NCI-H1930 (cell line): ENCODE measurements around the gene ENTHD1.

Experiments used
- DNase-seq, 2 experiments: peaks; one replicate each; lab custom pipeline; 2025; lab: John Stamatoyannopoulos, UW

The ENTHD1 gene

DNA sequence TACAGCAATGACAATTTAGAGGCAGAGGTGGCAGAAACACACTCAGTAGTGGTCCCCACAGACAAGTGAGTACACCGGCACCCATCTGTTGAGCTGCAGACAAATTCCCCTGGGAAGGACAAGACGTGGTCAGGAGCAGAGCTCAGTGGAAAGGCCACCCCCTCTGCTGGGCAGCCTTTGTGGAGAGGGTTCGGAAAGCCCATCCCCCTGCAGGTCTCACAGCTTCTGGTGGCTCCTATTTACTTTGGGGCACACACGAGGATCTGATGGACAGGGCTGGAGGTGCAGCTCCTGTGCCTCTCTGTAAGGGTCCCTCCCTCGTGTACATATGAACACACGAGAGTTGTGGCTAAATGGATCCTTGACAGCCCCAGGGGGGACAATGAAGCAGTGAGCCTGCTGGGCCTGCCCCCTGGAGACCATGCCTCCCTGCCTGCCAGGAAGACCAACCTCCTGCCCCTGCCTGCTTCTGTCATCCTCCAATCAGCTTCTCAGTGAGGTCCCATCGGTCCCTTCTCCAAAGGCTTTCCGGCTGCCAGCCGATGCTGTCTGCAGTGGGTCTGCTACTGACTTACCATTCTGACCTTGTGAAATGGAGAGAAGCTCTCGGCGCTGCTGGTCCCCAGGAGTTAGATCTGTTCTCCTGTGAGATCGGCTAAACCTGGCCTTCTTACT is 161.5 kb downstream of the ENTHD1 start:
- DNase-seq: no peak

GRCh38 chr22:39731481-39731880 is 162.1 kb downstream of the ENTHD1 start:
- no peak for DNase-seq

DNA sequence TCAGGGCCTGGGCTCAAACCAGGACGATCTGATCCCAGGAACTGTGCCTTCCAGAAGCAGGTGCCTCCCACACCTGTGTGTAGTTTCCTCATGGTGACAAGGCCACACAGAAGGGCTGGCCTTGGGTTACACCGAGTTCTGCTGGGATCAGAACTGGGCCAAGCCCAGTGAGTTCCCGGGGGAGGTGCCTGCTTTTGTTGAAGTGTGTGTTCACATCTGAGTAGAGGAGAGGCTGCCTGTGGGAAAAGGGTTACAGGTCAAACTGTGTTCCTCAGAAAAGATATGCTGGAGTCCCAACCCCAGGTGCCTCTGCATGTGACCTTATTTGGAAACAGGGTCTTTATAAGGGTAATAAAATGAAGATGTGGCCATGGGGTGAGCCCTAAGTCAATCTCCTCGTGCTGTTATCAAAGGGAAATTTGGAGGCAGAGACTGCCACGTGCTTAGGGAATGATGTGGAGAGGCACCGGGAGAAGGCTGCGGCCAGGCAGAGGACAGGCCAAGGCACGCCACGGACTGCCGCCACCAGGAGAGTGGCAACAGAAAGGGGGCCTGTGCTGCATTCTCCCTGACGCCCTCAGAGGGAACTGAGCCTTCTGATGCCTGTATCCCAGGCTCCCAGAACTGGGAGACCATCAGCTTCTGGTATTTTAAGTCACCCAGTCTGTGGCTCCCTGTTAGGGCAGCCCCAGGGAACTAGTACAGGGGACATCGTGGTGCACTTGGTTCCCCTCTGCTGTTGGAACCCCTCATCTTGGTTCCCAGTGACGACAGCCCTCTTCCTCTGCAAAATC is 164.2 kb downstream of the ENTHD1 start:
- DNase-seq: no peak

GRCh38 chr22:39728236-39728860 is 165.2 kb downstream of the ENTHD1 start:
- DNase-seq: no peak

DNA sequence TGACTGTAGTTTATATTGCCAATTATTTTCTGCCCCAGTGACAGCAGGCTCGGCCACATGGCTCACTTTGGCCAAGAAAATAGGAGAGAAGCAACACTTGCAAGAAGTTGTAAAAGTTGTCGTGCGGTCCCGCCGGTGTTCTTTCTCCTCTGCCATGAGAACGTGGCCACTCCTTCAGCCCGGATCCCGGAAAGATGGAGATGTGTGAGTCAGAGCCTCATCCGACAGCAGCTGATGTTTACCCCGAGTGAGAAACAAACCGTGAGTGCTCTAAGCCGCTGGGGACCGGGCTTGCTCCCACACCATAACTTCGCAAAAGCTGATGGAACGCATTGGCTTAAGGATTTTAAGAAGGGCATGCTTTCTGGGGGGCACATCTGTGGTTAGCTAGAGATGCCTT is 166.0 kb downstream of the ENTHD1 start:
- DNase-seq: no peak

DNA sequence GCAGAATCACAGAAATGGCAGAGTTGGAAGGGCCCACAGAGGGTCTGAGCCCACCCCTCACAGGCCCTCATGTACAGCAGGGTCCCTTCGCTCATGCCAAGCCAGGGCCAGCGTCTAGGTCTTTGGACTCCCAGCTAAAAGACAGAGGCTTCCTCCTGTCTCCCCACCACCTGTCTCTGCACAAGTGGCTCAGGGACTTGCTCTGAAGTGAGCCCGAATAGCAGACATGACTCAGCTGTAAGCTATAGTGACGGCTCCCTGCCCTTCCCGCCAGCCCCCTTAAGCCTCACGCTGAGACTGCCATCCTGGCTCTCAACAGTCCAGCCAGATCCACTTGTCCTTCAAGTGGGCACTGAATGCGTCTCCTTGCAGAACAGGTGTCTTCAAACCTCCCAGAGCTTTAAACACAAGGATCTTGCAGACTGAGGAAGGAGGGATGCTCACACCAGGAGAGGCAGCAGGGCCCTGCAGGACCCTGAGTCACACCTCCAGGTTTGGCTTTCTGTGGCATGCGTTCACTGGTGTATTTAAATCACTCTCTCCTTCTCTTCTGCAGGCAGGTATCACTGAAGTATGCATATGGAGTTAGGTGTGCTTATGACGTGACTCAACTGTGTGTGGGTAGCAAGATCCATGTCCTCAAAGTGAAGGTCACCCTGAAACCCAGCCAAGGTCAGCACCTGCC is 168.1 kb downstream of the ENTHD1 start:
- DNase-seq: no peak

DNA sequence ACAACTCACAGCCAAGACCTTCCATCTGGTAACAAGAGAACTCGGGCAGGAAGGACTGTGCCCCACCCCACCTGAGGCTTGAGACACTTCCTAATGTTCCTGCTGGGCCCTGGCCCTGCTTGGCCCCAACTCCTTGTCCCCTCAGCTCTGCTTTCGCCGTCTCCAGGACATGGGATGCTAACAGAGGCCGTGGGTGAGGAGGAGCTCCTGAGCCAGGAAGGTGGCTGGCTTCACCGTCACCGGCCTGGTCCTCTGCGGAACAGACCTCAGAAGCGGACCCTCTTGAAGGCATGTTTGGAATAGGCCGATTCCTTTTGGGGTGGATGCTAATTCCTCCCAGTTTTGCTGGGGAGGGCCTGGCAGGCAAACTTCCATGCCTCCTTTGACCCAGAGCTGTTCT is 168.7 kb downstream of the ENTHD1 start:
- no peak for DNase-seq

GRCh38 chr22:39724390-39724789 is 169.2 kb downstream of the ENTHD1 start:
- no peak for DNase-seq

DNA sequence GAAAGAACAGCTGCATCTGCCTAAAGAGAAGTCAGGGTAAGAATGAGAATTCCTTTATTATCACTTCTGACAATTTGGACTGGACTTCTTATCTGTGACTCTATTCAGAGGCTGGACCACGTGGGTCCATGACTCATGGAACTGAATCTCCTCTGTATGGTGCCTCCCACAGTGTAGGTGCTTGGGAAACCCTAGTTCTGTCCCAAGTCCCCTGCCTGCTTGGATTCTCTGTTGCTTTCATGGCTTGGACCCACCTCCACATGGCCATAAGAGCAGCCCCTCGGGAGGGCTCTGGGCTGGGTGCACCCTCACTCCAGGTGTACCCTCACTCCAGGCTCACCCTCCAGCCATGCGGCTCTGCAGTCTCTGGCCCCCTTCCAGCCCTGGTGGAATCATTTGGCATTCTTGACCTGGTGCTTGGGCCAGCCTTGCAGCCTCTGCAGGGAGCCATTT is 169.6 kb downstream of the ENTHD1 start:
- DNase-seq: no peak

DNA sequence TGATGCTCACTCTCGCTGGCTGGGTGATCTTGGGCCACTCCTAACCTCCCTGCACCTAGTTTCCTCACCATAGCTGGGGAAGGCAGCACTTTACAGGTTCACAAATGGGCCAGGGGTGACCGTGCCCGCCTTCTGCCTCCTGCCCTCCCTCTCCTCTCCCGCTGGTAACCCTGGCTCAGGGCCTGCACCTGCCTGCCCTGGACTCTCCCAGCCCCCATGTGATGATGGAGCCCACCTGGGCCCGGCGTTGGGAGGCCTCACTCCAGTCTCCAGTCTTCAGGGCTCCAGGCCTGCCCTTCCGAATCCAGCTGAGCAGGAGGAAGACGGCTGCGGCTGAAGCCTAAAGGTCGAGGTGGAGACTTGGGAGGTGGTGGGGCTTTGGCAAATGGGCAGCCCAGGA is 170.1 kb downstream of the ENTHD1 start:
- DNase-seq: no peak

DNA sequence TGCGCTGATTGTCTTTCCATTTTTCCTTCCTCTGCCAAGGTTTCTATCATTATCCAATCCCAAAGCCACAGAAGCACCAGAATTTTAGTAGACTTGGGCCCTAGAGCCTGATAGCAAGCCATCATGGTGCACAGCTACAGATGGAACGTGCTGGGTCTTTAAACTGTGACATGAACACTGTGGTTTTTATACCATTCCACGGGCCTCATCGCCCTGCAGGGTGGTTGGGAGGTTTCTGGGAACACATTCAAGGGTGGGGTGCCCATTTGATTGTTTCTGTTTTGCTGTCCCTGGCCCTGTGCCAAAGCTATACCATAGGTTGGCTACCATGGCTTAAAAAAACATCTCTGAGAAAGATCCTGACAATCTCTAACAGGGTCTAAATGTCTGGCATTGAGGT is 171.1 kb downstream of the ENTHD1 start:
- DNase-seq: no peak

DNA sequence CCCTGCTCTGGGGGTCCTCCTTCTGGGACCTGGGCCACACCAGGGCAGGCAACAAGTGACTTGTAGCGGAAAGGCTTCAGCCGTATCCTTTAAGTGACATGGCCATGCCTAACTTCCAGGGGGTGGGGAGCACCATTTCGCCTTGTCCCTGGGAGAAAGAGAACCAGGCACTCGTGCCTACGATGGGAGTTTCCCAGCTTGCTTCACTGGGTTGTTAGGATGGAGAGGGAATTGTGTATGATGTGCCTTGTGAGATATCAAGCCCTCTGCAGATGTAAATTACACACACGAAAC is 171.6 kb downstream of the ENTHD1 start:
- no peak for DNase-seq

GRCh38 chr22:39721206-39722031 is 172.1 kb downstream of the ENTHD1 start:
- DNase-seq: no peak

DNA sequence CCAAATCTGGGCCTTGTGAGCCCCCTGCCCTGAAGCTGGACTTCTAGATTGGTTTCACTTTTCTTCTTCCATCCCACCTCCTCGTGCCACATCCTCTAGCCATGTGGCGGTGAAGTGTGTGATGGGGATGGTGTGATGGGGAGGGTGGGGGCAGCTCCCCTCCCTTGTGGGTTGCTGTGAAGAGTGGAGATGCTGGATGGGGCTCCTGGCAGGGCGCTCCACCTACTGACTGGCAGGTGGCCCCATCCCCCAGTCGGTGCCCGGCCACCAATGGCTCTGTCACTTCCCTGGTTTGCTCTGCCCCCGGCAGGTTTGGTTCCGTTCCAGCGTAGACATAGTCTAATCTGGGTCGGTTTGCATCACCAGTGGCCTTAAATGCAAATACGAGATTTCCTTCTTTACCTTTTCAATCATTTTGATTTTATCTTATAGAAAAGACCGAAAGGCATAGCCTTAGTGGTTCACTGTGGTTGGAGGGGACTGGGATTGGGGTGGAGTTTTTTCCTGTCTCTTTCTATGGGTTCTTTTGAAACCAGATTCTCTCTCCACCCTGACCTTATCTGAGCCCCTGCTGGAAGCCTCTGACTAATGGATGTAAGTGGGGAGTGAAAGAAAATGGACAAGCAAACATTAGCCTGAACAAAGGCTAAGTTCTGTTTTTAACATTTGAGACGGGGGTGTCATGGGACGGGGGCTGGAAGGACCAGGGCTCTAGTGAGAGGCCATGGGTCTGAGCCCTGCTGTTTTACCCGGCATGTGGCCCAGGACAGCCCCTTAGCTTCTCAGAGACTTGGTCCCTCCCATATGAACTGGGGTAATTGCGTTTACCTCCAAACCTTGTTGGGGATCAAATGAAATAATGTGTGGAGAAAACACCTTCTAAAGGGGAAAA is 173.8 kb downstream of the ENTHD1 start:
- no peak for DNase-seq

- DNase-seq: no peak
Measured at GRCh38 chr22:39718921-39719475, 174.6 kb downstream of the ENTHD1 start.

DNA sequence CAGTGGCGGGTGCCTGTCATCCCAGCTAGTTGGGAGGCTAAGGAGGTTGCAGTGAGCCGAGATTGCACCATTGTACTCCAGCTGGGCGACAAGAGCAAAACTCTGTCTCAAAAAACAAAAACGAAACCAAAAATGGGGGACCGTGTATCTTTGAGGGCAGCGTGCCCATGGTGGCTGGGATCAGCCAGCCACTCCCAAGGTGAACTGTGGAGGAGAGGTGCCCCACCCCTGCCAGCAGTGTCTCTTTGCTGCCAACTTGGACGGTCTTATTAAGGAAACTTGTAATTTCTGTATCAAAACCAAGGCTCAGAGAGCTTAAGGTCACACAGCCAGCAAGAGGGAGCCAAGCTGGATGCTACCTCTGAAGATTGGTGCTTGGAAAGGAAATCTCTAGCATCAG is 175.4 kb downstream of the ENTHD1 start:
- no peak for DNase-seq

DNA sequence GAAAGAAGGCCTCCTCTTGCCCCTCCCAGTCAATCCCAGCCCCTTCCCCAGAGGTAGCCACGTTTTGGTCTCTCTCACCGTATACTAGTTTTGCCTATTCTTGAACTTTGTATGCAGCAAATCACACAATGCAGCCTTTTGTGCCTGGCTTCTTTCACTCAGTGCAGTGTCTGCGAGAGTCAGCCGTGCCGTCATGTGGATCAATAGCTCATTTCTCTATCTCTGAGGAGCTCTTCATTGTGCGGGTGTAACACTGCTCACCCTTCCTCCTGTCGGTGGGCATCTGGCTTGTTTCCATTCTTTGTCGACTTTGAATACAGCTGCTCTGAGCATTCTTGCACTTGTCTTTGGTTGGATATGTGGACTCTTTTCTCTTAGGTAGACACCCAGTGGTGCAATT is 176.5 kb downstream of the ENTHD1 start:
- no peak for DNase-seq

GRCh38 chr22:39716534-39716933 is 177.0 kb downstream of the ENTHD1 start:
- DNase-seq: no peak

DNA sequence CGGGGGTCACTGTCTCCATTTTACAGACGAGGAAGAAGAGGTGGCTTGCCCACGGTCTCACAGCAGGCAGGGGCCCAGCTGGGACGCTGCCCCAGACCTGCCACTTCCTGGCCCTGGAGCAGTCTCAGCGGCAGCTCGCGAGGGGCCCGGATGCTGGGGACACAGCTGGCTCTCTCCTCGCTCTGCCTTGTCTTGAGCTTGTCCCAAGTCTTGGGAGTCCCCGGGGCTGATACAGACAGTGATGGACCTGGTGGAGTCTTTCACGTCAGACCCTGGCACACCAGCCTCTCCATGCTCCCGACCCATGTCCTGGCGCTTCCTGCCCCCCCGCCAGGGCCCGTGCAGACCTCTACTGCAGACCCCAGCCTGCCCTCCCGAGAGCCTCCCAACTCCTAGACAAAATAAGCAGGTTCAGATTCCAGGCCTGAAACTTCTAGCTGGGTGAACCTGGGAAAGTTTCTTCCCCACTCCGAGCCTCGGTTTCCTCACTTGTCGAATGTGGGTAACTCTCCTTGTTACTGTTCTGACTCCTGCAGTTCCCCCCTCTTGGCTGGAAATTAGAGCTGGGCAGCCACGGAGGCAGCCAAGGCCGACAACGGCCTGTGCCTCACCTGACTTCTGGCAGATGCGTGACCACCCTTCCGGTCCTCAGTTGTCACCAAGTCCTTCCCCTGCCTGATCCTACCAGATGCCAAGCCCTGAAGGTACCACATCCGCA is 177.6 kb downstream of the ENTHD1 start:
- DNase-seq: no peak

DNA sequence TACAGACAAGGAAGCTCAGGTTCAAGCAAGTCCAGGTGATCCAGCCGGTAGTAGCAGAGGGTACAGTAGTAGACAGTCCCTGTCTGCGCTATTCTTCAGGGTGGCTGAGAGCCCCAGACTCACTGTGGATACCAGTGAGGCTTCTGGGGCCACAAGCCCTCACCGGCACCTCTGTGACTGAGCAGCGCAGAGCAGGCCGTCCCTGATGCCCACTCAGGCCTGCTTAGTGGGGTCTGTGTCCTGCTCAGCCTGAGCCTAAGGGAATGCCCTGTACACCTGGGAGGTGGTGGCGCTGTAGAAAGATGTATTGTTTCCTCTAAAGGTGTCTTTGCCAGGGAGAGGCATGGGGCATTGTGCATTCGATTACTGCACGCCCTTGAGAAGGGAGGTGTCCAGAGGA is 179.2 kb downstream of the ENTHD1 start:
- DNase-seq: no peak
